K562 (cell line): ENCODE results near the gene COMMD8. TPM values are rescaled to one million over a fixed set of nuclear protein-coding genes. Genes with fewer than 3 reads are reported as not detected.

Experiments used
- CCNT2 ChIP-seq: IDR thresholded peaks from 2 replicates; pipeline ENCODE4 v1.6.1; 2011; ENCODE audit warnings: borderline replicate concordance, low read depth, mild to moderate bottlenecking, moderate library complexity, mixed read lengths, low read length; ENCODE audit not compliant: insufficient read length; ENCODE audit errors: extremely low read depth
- DMBX1 ChIP-seq: fragments of 250-450 bp; sonication (Bioruptor Pico); IDR thresholded peaks from 2 replicates; pipeline ENCODE4 v1.8.0; 2022; ENCODE audit warnings: inconsistent platforms, mild to moderate bottlenecking, moderate library complexity, borderline replicate concordance
- E2F8 ChIP-seq: fragments of 450-650 bp; IDR thresholded peaks from 2 replicates; pipeline ENCODE4 v1.7.1; 2018; ENCODE audit warnings: mild to moderate bottlenecking, low read depth; ENCODE audit not compliant: partially characterized antibody
- MGA ChIP-seq: fragments of 450-650 bp; IDR thresholded peaks from 2 replicates; pipeline ENCODE4 v1.6.1; 2016; ENCODE audit warnings: mild to moderate bottlenecking, moderate library complexity
- PATZ1 ChIP-seq: fragments of 250-450 bp; sonication (Bioruptor Pico); IDR thresholded peaks from 2 replicates; pipeline ENCODE4 v1.5.0; 2020; ENCODE audit warnings: mild to moderate bottlenecking, borderline replicate concordance
- TCF7L2 ChIP-seq: fragments of 150-350 bp; IDR thresholded peaks from 2 replicates; pipeline ENCODE4 v1.6.1; 2016; ENCODE audit warnings: low read depth, mild to moderate bottlenecking, low read length, moderate library complexity
- ZNF143 ChIP-seq: sonication (generic); formaldehyde crosslinking; IDR thresholded peaks from 2 replicates; pipeline ENCODE4 v1.9.0; 2022; ENCODE audit warnings: mild to moderate bottlenecking, missing genetic modification reagents
- polyA plus RNA-seq, 8 experiments: library from polyadenylated mRNA; depleted of rRNA in 4 of 8; stranded (reverse) in 5 of 8; unstranded in 3 of 8; fragments of >200 nt; fragmentation: Nextera tagmentation in 2 of 8; fragmentation: Illumina TruSeq in 1 of 8; extraction: Ambion mirVana in 2 of 8; extraction: Trizol in 1 of 8; gene quantifications; 2 replicates each; pipeline versions ENCODE4 v1.2.1 to v1.2.3, GENCODE V29; 2011 to 2014; ENCODE audit warnings: inconsistent platforms in 1 of 8, missing spikeins in 1 of 8
- total RNA-seq, 7 experiments: library from RNA; depleted of rRNA in 6 of 7; stranded (reverse); fragments of >200 nt in 6 of 7; fragmentation: Illumina TruSeq in 2 of 7; extraction: Trizol in 2 of 7; gene quantifications; 2 replicates each; pipeline versions ENCODE4 v1.2.1 to v1.2.3, GENCODE V29; 2011 to 2021; ENCODE audit warnings: low replicate concordance in 1 of 7

COMMD8 gene
- total and polyA plus RNA-seq, 9 of the 15 experiments (the other 6 are each of a cell fraction or from before 2014, with no cell fraction given): 7.6 to 41.0 (median 13.1) TPM

DNA sequence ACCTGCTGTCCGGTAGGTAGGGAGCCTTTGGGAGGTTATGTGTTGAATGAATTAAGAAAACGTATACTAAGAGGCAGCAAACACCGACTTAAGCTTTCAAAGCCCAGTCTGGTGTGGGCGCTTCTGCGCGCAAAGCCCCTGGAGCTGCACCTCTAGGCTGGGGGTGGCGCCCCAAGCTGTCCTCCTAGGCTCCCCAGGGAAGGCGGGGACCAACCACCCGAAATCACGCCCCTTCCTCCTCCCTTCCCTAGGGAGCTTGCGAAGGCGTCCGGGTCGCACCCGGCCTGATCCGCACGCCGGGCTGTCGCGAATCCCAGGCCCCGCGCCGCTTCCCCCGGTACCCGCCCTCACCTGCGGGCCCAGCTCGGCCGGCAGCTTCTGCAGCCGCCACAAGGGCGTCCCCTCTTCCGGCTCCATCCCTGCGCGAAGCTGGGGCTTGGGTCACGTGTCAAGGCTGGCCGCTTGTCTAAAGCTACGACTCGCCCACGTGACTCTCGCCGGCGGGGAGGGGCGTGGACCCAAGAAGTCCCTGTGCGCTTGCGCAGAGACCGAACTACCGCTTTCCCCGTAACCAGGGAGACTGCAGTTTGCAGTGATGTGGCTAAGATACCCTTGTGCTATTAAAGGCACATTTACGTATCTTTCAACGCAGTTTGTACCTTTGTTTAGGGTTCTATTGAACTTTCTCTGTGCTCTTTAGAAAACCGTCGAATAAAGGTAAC lies at the start of gene COMMD8 (continued):
- TF ChIP-seq MGA: peak; percentile 77
- no peak for TF ChIP-seq TCF7L2
- no peak for TF ChIP-seq PATZ1 (CRISPR knock-in tag)
- TF ChIP-seq DMBX1 (CRISPR knock-in tag): 0 out of 2 replicates have a peak, but pooled peaks have one; percentile 50
- TF ChIP-seq CCNT2: peak; percentile 47
- no peak for TF ChIP-seq ZNF143 (CRISPR knock-in tag)
- TF ChIP-seq E2F8: peak; percentile 24
